Non-pigmented ciliary epithelial cell (primary cell): Measurements from ENCODE around the gene LILRB3.
A peak's percentile ranks its signal among the peaks of the same experiment; 100 is the strongest.
"Not testable (repeated sequence)": the region's sequence is repeated elsewhere in the genome, so short reads cannot be mapped to it uniquely, and the experiment has no call there.

Experiments used
- DNase-seq: peaks from one replicate; pipeline ENCODE4 v3.0.0-alpha.2; 2010; ENCODE audit warnings: low read depth

The LILRB3 gene

GRCh38 chr19:54222474-54223276 lies at the start of gene LILRB3:
Gene LILRB3 (minus strand): TSS chr19:54223007. CDS start chr19:54222976, 31 bp downstream.
- not testable (repeated sequence) for DNase-seq

- DNase-seq = not testable (repeated sequence)
Observed at GRCh38 chr19:54272181-54272580, 49.4 kb upstream of the LILRB3 start.

DNA sequence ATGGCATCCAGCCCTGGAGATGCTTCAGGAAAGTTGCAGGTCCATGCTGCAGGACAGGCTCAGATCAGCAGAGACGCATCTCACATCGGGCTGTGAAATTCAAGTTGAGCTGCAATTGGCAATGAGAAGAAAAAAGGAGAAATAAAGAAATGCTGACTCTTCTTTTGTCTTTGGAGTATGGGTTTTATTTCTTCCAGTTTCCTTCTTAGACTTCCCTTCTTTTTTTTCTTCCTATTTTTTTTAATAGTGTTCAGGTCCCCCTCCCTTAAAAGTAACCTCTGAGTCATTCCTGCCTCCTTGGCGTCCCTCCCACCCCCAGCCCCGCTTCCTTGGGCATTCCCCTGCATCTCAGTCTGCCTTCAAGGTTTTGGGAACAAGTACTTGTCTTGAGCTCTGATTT lies 48.8 kb upstream of the LILRB3 start:
- not testable (repeated sequence) for DNase-seq

GRCh38 chr19:54271106-54271505 lies 48.3 kb upstream of the LILRB3 start:
- DNase-seq = no peak

- DNase-seq = no peak
Observed at GRCh38 chr19:54268936-54269335, 46.1 kb upstream of the LILRB3 start.

DNA sequence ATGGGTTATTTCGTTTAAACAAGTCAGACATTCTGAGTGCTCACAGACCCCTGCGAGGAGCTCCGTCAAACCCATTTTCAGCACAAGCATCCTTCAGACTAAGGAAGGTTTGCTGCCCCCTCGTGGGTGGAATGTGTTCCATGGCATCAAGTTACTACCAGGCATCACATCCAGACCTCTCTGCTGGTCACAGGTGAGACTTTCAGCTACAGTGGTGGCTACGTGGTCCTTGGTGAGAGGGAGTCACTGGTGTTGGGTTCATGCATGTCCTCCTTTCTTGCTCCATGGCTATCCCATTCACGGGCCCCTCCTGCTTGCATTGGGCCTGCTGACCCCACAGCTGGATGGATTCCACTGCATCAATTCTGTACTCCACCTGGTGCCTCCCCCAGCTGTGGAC lies 43.3 kb upstream of the LILRB3 start:
- DNase-seq = peak; percentile 31

GRCh38 chr19:54262470-54262869 lies 39.7 kb upstream of the LILRB3 start:
- DNase-seq = no peak

GRCh38 chr19:54262066-54262465 lies 39.3 kb upstream of the LILRB3 start:
- no peak for DNase-seq

DNA sequence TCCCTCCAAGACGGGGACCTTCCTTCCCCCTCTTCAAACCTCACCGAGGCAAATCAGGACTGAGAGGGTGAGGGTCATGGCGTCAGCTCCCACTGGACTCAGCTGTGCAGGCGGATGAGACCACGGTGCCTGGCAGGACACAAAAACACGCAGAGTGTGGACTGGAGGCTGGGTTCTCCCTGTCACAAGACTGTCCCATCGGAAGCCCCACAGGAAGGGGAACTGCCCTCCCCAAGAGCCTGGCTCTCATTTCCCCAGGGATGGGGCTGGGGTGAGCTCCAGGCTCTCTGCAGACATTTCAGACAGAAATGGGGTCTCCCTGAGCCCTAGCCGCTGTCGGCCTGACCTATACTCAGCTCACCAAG lies 34.3 kb upstream of the LILRB3 start, which contains the start of gene LILRB5:
Gene LILRB5 (minus strand): TSS at position 158 of the 365 bp plus-strand sequence. CDS start 80 bp downstream, at position 78.
- no peak for DNase-seq

- DNase-seq = no peak
Observed at GRCh38 chr19:54256250-54257115, 33.7 kb upstream of the LILRB3 start.

GRCh38 chr19:54255105-54255775 lies 32.4 kb upstream of the LILRB3 start:
- no peak for DNase-seq

DNA sequence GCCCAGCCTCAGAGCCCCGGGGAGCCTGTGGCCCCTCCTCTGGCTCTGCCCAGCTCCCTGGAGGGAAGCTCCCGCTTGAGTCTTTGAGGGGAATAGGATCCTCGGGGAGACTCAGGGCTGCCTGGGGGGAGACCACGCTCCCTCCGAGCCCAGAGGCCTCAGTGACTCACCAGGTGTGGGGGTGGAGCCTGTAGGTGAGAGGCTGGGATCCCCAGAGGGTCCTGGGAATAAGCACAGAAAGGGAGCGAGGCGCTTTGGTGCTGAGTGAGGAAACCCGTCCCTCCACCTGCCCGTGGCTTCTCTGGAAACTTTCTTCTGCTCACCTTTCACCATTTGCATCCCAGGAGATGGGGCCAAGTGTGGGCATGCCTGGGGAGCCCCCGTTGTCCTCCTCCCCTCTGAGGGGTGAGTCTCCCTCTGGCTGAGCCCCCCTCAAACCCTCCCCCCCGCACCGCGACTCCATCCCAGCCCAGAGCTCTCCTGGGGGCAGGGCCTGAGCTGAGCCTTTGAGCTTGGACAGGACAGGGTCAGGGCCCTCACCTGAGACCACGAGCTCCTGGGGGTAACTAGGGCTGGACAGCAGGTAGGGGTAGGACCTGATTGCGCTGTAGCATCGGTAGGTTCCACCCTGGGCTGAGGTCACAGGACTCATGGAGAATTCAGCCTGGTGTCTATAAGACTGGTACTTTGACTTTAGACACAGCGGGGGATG lies 31.5 kb upstream of the LILRB3 start:
- DNase-seq = no peak

DNA sequence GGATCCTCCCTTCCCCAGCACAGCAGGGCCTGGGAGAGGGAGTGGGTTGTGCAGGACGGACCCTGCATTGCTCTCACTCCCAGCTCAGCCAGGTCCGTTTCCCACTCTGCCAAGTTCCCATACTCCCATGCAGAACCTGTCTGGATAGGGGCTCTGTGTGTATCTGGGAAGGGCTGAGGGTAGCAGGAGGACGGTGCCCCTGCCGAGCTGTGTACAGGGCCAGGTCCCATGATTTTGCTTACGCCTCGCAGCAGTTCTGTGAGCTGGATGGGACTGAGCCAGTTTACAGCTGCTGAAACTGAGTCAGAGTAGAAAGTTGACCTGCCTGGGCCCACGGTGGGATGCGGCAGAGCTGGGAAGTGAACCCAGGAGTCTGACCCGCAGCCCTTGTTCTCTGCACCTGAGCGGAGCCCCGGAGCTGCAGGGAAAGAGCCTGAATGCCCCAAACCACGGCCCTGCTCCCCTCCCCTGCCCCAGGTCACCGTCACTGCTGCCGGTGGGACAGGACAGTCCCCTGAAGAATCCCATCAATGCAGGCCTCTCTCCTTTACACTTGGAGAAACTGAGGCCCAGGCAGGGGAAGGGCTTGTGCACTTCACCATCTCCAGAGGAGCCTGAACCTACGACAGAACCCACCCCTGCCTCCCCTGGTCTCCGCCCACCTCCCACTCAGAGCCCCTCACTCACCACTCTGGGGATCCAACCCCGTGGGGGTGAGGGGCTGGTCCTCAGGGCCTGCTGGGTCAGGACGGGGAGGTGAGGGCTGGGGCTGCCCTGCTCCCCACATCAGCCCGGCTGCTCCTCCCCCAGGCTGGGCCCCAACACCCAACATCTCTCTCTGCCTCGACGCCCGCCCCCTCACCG lies 30.8 kb upstream of the LILRB3 start:
- no peak for DNase-seq

DNA sequence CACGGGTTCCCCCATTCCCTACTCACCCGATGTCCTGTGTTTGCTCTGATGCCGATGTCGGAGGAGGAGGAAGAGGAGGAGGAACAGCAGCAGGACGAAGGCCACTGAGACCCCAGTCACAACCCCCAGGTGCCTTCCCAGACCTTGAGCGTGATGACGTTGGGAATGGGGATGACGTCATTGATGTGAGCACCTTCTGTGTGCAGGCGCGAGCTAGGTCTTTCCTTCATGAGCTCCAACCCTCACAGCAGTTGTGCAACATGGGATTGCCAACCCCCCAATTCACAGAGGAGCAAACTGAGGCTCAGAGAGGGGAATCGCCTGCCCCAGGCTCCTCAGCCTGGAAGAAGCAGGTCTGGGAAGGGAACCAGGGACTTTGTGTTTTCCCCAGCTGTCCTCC lies 30.0 kb upstream of the LILRB3 start:
- DNase-seq = no peak

DNA sequence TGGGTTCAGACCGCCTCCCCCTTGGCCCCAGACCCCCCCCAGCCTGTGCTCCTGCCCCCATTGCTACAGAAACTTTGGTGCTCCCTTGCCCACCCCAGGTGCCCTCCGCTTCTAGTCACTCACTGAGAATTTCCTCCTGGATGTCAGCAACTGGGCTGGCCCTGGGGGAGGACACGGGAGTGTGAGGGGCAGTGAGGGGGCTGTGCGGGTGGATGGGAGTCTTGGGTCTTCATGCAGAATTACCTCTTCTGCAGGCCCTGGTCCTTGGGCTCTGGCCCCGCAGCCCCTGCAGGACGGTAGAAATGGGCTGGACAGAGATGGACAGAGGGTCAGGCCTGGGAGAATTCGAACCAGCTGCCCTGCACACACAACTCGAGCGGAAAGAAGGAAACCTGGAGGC lies 29.4 kb upstream of the LILRB3 start:
- no peak for DNase-seq

DNA sequence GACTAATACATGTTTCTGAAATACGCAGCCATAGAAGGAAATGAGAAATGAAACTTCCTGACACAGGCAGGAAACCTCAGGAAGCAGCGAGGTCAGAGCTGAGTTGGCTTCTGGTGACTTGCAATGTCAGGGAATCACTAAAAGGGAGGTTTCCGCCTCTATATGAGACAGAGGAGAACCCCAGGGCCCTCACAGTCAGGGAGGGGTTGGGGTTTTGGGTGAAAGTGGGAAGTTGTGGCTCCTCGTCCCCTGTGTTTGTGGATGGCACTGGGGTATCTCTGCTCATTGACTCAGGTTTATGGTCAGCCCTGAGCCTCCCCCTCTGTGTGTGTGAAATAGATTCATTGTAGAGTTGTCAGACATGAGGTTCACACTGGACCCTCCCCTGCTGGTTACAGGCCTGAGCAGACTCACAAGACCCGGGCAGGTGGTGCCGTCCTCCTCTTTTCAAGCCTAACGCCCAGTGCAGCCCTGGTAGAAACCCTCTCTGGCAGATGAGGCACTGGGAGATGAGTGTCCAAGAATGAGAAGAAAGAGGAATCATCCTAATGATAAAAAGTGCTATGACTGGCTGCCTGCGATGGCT lies 25.3 kb upstream of the LILRB3 start:
- DNase-seq = no peak

GRCh38 chr19:54247106-54247930 lies 24.5 kb upstream of the LILRB3 start:
- no peak for DNase-seq

GRCh38 chr19:54245936-54246335 lies 23.1 kb upstream of the LILRB3 start:
- no peak for DNase-seq

GRCh38 chr19:54243809-54244208 lies 21.0 kb upstream of the LILRB3 start:
- not testable (repeated sequence) for DNase-seq

DNA sequence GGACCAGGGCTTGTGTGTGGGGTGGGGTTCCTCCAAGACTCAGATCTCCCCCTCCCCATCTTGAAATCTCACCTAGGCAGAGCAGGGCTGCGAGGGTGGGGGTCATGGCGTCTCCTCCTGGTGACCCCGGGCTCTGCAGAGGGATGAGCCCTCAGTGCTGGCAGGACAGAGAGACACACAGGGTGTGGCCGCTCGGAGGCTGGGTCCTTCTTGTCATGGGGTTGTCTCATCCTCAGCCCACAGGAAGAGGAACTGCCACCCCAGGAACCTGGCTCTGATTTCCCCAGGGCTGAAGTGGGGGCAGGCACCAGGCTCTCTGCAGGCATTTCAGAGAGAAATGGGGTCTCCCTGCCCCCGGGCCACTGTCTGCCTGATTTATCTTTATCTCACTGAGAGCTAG lies 19.8 kb upstream of the LILRB3 start, which contains the start of gene LILRA6:
Gene LILRA6 (minus strand): TSS at position 145 of the 400 bp plus-strand sequence.
- DNase-seq = not testable (repeated sequence)
